Erythroblast (primary cell): ENCODE results near the gene NFIA.

Experiments used
- GATA1 ChIP-seq: IDR thresholded peaks from 2 replicates; pipeline ENCODE4 v1.6.1; 2011; ENCODE audit warnings: low read depth, mild to moderate bottlenecking, control low read depth, low read length, moderate library complexity
- POLR2A ChIP-seq: IDR thresholded peaks from 2 replicates; pipeline ENCODE4 v1.6.1; 2011; ENCODE audit warnings: mild to moderate bottlenecking, low read length

- no peak for TF ChIP-seq POLR2A
- no peak for TF ChIP-seq GATA1
These were observed 143.1 kb downstream of the NFIA start for GRCh38 chr1:61225478-61225877.
